NCI-H2081 treated with DMSO at 0.1 percent for 48 hours (cell line): ENCODE measurements around the gene FOXP2.
"Not testable (repeated sequence)": the region's sequence is repeated elsewhere in the genome, so short reads cannot be mapped to it uniquely, and the experiment has no call there.

Experiments
- DNase-seq: peaks from one replicate; lab custom pipeline; 2025; lab: John Stamatoyannopoulos, UW

FOXP2 gene

GRCh38 chr7:114414156-114415063 is at the start of gene FOXP2:
FOXP2 (plus strand) TSS chr7:114414815; CDS start chr7:114426512, 11,697 bp downstream.
- peak; percentile 82 for DNase-seq

GRCh38 chr7:114365791-114366190 is 48.8 kb upstream of the FOXP2 start:
- DNase-seq = no peak

- DNase-seq = no peak
Measured at GRCh38 chr7:114368492-114368891, 46.1 kb upstream of the FOXP2 start.

GRCh38 chr7:114369294-114369693 is 45.3 kb upstream of the FOXP2 start:
- no peak for DNase-seq

- no peak for DNase-seq
Measured at GRCh38 chr7:114372619-114373018, 42.0 kb upstream of the FOXP2 start.

- no peak for DNase-seq
Measured at GRCh38 chr7:114375907-114376306, 38.7 kb upstream of the FOXP2 start.

- DNase-seq = not testable (repeated sequence)
Measured at GRCh38 chr7:114383946-114384345, 30.7 kb upstream of the FOXP2 start.

- DNase-seq = not testable (repeated sequence)
Measured at GRCh38 chr7:114384346-114384745, 30.3 kb upstream of the FOXP2 start.

- DNase-seq = no peak
Measured at GRCh38 chr7:114388021-114388420, 26.6 kb upstream of the FOXP2 start.

- DNase-seq = no peak
Measured at GRCh38 chr7:114392686-114393085, 21.9 kb upstream of the FOXP2 start.

GRCh38 chr7:114402876-114403635 is 11.6 kb upstream of the FOXP2 start:
- DNase-seq = no peak

GRCh38 chr7:114405427-114405826 is 9.2 kb upstream of the FOXP2 start:
- peak; percentile 47 for DNase-seq

- DNase-seq = no peak
Measured at GRCh38 chr7:114409750-114410149, 4.9 kb upstream of the FOXP2 start.

GRCh38 chr7:114412548-114412947 is 2.1 kb upstream of the FOXP2 start:
- DNase-seq = peak; percentile 73

GRCh38 chr7:114413761-114414155 is 857 bp upstream of the FOXP2 start:
- no peak for DNase-seq

- no peak for DNase-seq
Measured at GRCh38 chr7:114415064-114415989, 712 bp downstream of the FOXP2 start.

GRCh38 chr7:114416129-114416990 is 1.7 kb downstream of the FOXP2 start:
- no peak for DNase-seq

- no peak for DNase-seq
Measured at GRCh38 chr7:114417290-114417689, 2.7 kb downstream of the FOXP2 start.

- no peak for DNase-seq
Measured at GRCh38 chr7:114418117-114418516, 3.5 kb downstream of the FOXP2 start.

- DNase-seq = no peak
Measured at GRCh38 chr7:114419441-114420272, 5.0 kb downstream of the FOXP2 start.
